Fibroblast of gingiva (primary cell): ENCODE data around the gene SYVN1.
A peak's percentile ranks its signal among the peaks of the same experiment; 100 is the strongest.

Experiments
- DNase-seq: peaks from one replicate; pipeline ENCODE4 v3.0.0-alpha.2; 2011; ENCODE audit warnings: low read depth

Gene SYVN1

DNA sequence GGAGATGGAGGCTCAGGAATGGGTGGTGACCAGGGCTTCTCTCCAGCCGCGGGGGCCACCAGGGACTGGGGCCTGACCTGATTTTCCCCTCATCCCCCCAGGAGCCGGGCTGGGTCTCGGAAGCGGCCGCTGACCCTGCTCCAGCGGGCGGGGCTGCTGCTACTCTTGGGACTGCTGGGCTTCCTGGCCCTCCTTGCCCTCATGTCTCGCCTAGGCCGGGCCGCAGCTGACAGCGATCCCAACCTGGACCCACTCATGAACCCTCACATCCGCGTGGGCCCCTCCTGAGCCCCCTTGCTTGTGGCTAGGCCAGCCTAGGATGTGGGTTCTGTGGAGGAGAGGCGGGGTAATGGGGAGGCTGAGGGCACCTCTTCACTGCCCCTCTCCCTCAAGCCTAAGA lies 46.5 kb downstream of the SYVN1 start:
- DNase-seq = no peak

DNA sequence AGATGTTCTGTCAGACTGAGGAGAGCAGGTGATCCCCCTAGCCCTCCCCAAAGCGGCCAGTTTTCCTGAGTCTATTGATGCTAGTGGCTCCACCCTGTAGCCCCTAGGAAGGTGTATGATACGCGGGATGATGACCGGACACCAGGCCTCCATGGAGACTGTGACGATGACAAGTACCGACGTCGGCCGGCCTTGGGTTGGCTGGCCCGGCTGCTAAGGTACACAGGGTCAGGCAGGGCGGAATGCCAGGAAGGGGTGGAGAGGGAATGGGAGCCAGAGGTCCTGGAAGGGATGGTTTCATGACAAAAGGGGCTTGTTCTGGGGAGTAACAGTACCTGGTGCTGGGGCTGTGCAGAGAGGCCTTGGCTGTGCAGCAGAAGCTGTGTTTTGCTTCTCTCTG lies 47.1 kb downstream of the SYVN1 start:
- no peak for DNase-seq

DNA sequence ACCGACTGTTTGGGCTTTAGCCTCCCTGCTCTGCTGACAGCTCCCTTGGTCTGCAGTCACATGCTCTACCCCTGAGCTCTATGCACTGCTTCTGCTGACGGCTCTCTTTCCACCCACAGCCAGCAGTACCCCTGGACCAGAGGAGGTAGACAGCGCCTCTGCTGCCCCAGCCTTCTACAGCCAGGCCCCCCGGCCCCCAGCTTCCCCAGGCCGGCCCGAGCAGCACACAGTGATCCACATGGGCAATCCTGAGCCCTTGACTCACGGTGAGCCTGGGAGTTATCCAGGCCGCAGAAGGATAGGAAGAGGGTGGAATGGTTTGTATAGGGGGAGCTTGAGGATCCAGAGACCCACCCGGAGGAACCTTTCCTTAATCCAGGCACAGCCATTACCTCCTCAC lies 47.5 kb downstream of the SYVN1 start:
- no peak for DNase-seq

DNA sequence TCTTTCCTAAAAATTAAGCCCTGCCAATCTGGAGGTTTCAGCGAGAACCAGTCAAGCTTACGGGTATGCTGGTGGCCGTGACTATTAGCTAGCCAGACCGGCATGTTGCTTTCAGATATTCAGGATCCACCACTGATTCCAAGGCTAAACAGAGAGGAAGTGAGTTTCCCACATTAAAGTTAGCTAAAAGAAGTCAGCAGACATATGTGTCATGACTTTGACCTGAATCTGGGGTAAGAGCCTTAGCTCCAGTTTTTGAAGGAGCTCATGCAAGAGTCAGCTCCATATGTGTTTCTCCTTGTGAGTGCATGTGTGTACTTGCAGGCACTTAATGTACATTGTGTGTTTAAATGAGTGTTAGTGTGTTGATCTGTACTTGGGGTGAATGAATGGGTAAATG lies 48.9 kb downstream of the SYVN1 start:
- no peak for DNase-seq

DNA sequence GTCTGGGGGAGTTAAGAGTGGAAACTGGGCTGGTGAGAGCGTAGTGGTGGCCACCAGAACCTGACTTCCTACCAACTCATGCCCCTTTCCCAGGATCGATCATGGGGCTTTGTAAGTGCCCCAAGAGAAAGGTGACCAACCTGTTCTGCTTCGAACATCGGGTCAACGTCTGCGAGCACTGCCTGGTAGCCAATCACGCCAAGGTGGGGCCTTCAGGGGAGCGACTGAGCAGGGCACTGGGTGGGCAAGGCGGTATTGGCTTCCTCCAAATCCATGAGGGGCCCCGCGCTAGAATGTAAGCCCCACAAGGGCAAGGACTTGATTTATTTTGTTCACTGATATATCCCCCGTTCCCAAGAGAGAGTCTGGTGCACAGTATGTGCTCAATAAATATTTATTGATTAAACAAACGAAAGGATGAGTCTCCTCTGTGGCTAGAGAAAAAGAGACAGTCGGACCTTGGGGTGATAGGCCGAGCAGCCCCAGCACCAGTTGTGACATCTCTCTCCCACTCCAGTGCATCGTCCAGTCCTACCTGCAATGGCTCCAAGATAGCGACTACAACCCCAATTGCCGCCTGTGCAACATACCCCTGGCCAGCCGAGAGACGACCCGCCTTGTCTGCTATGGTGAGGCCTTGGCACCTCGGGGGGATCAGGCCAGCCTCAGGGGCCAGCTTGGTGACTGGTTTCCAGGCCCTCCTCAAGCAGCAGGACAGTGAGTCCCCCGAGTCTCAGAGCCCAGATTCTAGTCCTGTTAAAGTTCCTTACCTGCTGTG lies 49.5 kb downstream of the SYVN1 start:
- DNase-seq = no peak

DNA sequence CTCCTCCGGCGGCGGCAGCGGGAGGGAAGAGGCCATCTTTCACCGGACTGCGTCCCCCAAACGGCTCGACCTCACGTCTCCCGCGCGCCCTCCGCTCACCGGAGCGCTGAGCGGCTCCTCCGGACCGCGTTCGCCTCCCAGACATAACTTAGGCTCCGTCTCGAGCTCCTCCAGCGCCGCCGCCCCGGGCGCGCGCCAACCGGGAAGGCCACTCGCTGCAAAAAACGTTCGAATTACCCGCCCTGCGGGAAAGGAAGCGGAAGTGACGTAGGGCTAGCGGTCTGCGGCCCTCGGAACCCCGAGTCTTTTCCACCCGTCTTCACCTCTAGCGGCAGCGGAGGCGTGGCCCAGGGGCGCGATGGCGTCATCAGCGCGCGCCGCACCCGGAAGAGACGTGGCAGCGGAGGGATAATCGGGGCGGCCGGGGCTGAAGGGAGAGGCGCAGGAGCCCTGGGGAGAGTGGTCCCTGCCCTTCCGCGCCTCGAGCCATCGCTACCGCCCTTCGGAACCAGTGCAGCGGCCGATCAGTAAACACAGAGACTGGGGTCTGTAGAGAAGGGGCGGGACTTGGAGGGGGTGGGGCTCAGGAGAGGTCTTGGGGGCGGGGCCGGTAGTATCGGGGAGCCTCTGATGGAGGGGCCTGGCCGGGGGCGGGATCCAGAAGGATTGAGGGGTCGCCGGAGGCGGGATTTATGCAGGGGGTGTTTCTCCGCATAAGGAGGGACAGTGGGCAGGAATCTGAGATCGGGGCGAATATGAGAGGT lies 50.3 kb downstream of the SYVN1 start, which contains the start of the genes CDCA5 and ZFPL1:
Gene CDCA5, minus strand, starts transcription at position 207 of the 764 bp plus-strand sequence. Its CDS starts 62 bp downstream, at position 145.
Gene ZFPL1, plus strand, starts transcription at position 389 of the 764 bp plus-strand sequence. CDS start 477 bp downstream, outside the sequence.
- peak; percentile 96 for DNase-seq

DNA sequence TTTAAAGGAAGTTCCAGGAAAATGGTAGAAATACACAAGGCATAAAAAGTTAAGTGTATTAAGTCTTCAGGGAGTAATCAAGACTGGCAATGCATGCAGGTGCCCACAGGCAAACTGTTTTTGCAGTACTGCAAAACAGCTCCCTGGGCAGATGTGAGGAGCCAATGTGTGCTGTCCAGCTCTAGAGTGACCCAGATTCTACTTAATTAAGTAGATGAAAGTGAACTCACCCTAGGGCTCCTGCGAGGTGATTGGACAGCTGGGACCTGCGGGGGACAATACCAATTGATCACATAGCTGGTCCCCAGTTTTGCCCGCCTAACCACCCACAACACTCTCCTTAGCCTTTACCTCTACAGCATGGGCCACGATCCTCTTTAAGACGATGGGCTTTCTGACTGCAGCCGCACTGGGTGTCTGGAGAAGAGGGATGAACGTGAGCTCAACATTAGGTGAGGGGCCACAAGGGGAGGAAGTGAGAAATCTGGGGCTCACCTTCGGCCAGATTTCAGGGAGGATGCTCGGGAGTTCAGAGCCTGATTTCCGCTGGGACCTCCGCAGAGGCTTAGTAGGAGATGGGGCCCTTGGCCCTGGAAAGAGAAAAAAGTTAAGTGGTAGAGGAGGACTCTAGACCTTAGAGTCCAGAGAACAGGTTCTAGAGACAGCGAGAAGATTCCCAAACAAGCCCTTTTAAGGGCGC lies 51.0 kb downstream of the SYVN1 start:
- DNase-seq = no peak

DNA sequence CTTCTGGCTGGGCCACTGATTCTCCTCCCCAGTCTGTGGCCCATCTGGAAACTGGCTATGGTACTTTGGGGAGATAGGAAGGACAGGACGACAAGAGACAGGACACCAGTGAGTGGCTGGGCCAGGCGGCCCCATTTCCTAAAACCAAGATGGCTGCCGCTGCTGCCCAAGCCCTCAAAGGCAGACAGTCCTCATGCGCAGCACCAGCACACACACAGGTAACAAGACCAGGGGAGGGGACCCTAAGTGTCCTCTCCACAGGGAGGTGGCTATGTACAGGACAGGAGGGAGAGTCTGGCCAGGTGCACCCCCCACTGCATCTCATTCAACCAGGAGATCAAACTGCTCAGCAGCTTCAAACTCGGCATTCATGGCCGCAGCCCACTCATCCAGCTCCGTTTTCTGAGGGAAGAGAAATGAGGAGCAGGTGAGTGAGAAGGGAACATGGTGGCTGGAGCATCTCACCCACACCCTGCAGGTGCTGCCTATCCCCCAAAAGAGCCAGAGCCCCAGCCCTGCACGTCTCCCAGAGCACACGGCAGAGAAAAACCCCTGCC lies 55.5 kb downstream of the SYVN1 start:
- no peak for DNase-seq

DNA sequence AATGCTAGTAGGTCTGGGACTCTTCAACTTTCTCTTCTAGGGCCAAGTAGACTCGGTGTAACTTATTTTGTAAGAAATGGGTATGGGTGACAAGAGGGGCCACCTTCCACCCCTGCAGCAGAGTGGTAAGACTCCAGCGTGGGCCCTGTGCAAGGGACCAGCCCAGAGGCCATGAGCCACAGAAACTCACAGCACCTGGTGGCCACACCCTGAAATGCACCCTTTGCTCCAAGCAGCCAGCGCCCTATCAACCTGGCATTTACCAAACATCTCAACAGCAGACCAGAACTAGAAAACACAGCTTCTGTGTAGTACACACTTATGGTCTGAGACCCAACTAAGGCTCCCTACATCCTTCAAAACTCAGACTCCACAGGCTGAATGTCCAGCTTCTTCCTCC lies 56.2 kb downstream of the SYVN1 start:
- no peak for DNase-seq

DNA sequence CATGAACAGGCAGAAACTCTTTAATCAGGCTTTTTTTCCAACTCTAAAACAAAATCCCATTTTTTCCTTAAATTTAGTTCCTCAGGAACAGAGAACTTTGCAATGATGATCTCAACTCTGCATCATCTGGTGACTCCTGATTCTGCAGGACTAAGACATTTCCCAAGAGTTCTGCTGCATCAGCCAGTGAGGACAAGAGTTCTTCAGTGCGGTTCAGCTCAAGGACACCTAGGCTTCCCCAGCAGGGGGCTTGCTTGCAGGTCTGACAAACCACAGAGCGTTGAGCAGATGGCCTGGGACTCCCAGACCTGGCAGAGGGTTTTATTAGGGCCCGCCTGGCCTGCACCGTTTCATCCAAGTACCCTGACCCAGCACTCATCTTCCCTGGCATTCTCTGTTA lies 56.9 kb downstream of the SYVN1 start:
- no peak for DNase-seq
